Measurements from ENCODE around the gene CST5.
"Not testable (repeated sequence)": the region's sequence is repeated elsewhere in the genome, so short reads cannot be mapped to it uniquely, and the experiment has no call there.

CST5 gene

GRCh38 chr20:23887856-23888255 lies 8.3 kb upstream of the CST5 start:
- no peak for DNase-seq

GRCh38 chr20:23884771-23885162 lies 5.2 kb upstream of the CST5 start:
- no peak for DNase-seq

GRCh38 chr20:23884136-23884770 lies 4.7 kb upstream of the CST5 start:
- no peak for DNase-seq

- DNase-seq: no peak
Measured at GRCh38 chr20:23881371-23881770, 1.8 kb upstream of the CST5 start.

GRCh38 chr20:23880417-23880816 lies 869 bp upstream of the CST5 start:
- DNase-seq: no peak

GRCh38 chr20:23879811-23880374 lies 345 bp upstream of the CST5 start:
- no peak for DNase-seq

- DNase-seq: no peak
Measured at GRCh38 chr20:23878787-23879186, 761 bp downstream of the CST5 start.

- DNase-seq: not testable (repeated sequence)
Measured at GRCh38 chr20:23878016-23878542, 1.5 kb downstream of the CST5 start.

- DNase-seq: no peak
Measured at GRCh38 chr20:23877524-23877923, 2.0 kb downstream of the CST5 start.

- no peak for DNase-seq
Measured at GRCh38 chr20:23875606-23876237, 3.8 kb downstream of the CST5 start.

GRCh38 chr20:23874747-23875146 lies 4.8 kb downstream of the CST5 start:
- peak; percentile 88 for DNase-seq

- no peak for DNase-seq
Measured at GRCh38 chr20:23873370-23874015, 6.1 kb downstream of the CST5 start.

- no peak for DNase-seq
Measured at GRCh38 chr20:23872065-23872464, 7.5 kb downstream of the CST5 start.

- no peak for DNase-seq
Measured at GRCh38 chr20:23870461-23870860, 9.1 kb downstream of the CST5 start.

- no peak for DNase-seq
Measured at GRCh38 chr20:23869520-23869919, 10.0 kb downstream of the CST5 start.

GRCh38 chr20:23868321-23868720 lies 11.2 kb downstream of the CST5 start:
- no peak for DNase-seq

- DNase-seq: no peak
Measured at GRCh38 chr20:23867152-23867776, 12.3 kb downstream of the CST5 start.

- DNase-seq: not testable (repeated sequence)
Measured at GRCh38 chr20:23860771-23861170, 18.8 kb downstream of the CST5 start.

GRCh38 chr20:23857962-23858595 lies 21.5 kb downstream of the CST5 start:
- DNase-seq: peak; percentile 23

- no peak for DNase-seq
Measured at GRCh38 chr20:23856736-23857135, 22.8 kb downstream of the CST5 start.

GRCh38 chr20:23856226-23856625 lies 23.3 kb downstream of the CST5 start:
- DNase-seq: no peak

GRCh38 chr20:23841693-23842092 lies 37.9 kb downstream of the CST5 start:
- no peak for DNase-seq

GRCh38 chr20:23835716-23836115 lies 43.8 kb downstream of the CST5 start:
- no peak for DNase-seq
